ENCODE measurements around the gene USP48.

USP48 gene

GRCh38 chr1:21641537-21641936 lies 141.4 kb downstream of the USP48 start:
- no peak for TF ChIP-seq EZH2phosphoT487 (IDR thresholded peaks at IDR 0.05; ENCODE audit: borderline replicate concordance)
- no peak for TF ChIP-seq CTCF (conservative IDR thresholded peaks at IDR 0.05; ENCODE audit: low read length)
- Histone ChIP-seq H3K9ac (ENCODE audit: low read depth, low read length, poor library complexity, severe bottlenecking) (no peak overlapping the region), H3K4me1 (ENCODE audit: insufficient read depth, low read length, poor library complexity, severe bottlenecking) (no peaks in the 10 kb centered on the region)

GRCh38 chr1:21641076-21641475 lies 141.9 kb downstream of the USP48 start:
- Histone ChIP-seq H3K79me2 (ENCODE audit: insufficient read depth, low read length) (no peaks in the 10 kb centered on the region), H3K4me3 (ENCODE audit: low read length, poor library complexity, severe bottlenecking) (no peak overlapping the region), H3K9ac (ENCODE audit: low read depth, low read length, poor library complexity, severe bottlenecking) (no peak overlapping the region), H3K9me2 (replicated peaks; ENCODE audit: low read depth, low read length) (no peaks in the 10 kb centered on the region), H3K36me3 (ENCODE audit: insufficient read depth, low read length) (no peaks in the 10 kb centered on the region), H4K20me1 (ENCODE audit: insufficient read depth, low read length, poor library complexity, severe bottlenecking) (no peaks in the 10 kb centered on the region), H3K27me3 (ENCODE audit: insufficient read depth, low read length, poor library complexity, severe bottlenecking) (no peaks in the 10 kb centered on the region), H3K4me1 (ENCODE audit: insufficient read depth, low read length, poor library complexity, severe bottlenecking) (no peaks in the 10 kb centered on the region), H3F3A (ENCODE audit: low read depth) (no peaks in the 10 kb centered on the region), H3K9me3 (ENCODE audit: insufficient read depth, low read depth, low read length) (no peaks in the 10 kb centered on the region), H3K4me2 (ENCODE audit: low read depth, low read length, poor library complexity, severe bottlenecking) (no peak overlapping the region), H2AFZ (ENCODE audit: low read length) (no peak overlapping the region)
- TF ChIP-seq EZH2phosphoT487 (IDR thresholded peaks at IDR 0.05; ENCODE audit: borderline replicate concordance) (no peak), CTCF (conservative IDR thresholded peaks at IDR 0.05; ENCODE audit: low read length) (no peak)

More at GRCh38 chr1:21641537-21641936, 141.4 kb downstream of the USP48 start:
- H4K20me1 ChIP-seq (ENCODE audit: insufficient read depth, low read length, poor library complexity, severe bottlenecking) = no peaks in the 10 kb centered on the region
- no peaks in the 10 kb centered on the region for H3K27me3 ChIP-seq (ENCODE audit: insufficient read depth, low read length, poor library complexity, severe bottlenecking)
- H3K9me2 ChIP-seq (replicated peaks; ENCODE audit: low read depth, low read length) = no peaks in the 10 kb centered on the region
- H3K4me2 ChIP-seq (ENCODE audit: low read depth, low read length, poor library complexity, severe bottlenecking) = no peak overlapping the region
- H2AFZ ChIP-seq (ENCODE audit: low read length) = no peak overlapping the region
- no peaks in the 10 kb centered on the region for H3K36me3 ChIP-seq (ENCODE audit: insufficient read depth, low read length)
- H3K4me3 ChIP-seq (ENCODE audit: low read length, poor library complexity, severe bottlenecking) = no peak overlapping the region
- no peaks in the 10 kb centered on the region for H3F3A ChIP-seq (ENCODE audit: low read depth)
- no peaks in the 10 kb centered on the region for H3K79me2 ChIP-seq (ENCODE audit: insufficient read depth, low read length)
- no peaks in the 10 kb centered on the region for H3K9me3 ChIP-seq (ENCODE audit: insufficient read depth, low read depth, low read length)

- Histone ChIP-seq H3K9me2 (replicated peaks; ENCODE audit: low read depth, low read length) (no peaks in the 10 kb centered on the region), H3K9me3 (ENCODE audit: insufficient read depth, low read depth, low read length) (no peaks in the 10 kb centered on the region), H3K79me2 (ENCODE audit: insufficient read depth, low read length) (no peaks in the 10 kb centered on the region), H3K4me2 (ENCODE audit: low read depth, low read length, poor library complexity, severe bottlenecking) (no peak overlapping the region), H3K36me3 (ENCODE audit: insufficient read depth, low read length) (no peaks in the 10 kb centered on the region), H3K27me3 (ENCODE audit: insufficient read depth, low read length, poor library complexity, severe bottlenecking) (no peaks in the 10 kb centered on the region), H3K4me3 (ENCODE audit: low read length, poor library complexity, severe bottlenecking) (no peak overlapping the region), H4K20me1 (ENCODE audit: insufficient read depth, low read length, poor library complexity, severe bottlenecking) (no peaks in the 10 kb centered on the region), H3K9ac (ENCODE audit: low read depth, low read length, poor library complexity, severe bottlenecking) (no peak overlapping the region), H3K4me1 (ENCODE audit: insufficient read depth, low read length, poor library complexity, severe bottlenecking) (no peaks in the 10 kb centered on the region), H2AFZ (ENCODE audit: low read length) (no peak overlapping the region), H3F3A (ENCODE audit: low read depth) (no peaks in the 10 kb centered on the region)
- TF ChIP-seq CTCF (conservative IDR thresholded peaks at IDR 0.05; ENCODE audit: low read length) (no peak), EZH2phosphoT487 (IDR thresholded peaks at IDR 0.05; ENCODE audit: borderline replicate concordance) (no peak)
Measured at GRCh38 chr1:21640653-21641052, 142.3 kb downstream of the USP48 start.
